ENCODE results near the gene EYA2. TPM values are rescaled to one million over a fixed set of nuclear protein-coding genes. Genes with fewer than 3 reads are reported as not detected.

EYA2 gene
- total RNA-seq, 3 donors from 2014 or later: 5.4 to 19.2 (median 12.5) TPM

GRCh38 chr20:47009784-47010183, 115.1 kb downstream of the EYA2 start:
- Histone ChIP-seq H3K4me3 (no peak overlapping the region), H3K4me1 (no peaks in the 10 kb centered on the region), H3K36me3 (no peaks in the 10 kb centered on the region), H3K27ac (no peak overlapping the region), H3K9me3 (no peaks in the 10 kb centered on the region), H3K27me3 (no peaks in the 10 kb centered on the region)
- DNase-seq (ENCODE audit: low spot score in 2 of 2): no peak
- intact Hi-C loops (cut with DNase I; ENCODE audit: low total_unique reads): no loop called here
- TF ChIP-seq POLR2AphosphoS5 (IDR thresholded peaks at IDR 0.05) (no peak), CTCF (IDR thresholded peaks at IDR 0.05) (no peak), POLR2A (IDR thresholded peaks at IDR 0.05) (no peak)

- DNase-seq (ENCODE audit: low spot score in 2 of 2): no peak
- no peaks in the 10 kb centered on the region for H3K27me3 ChIP-seq
- no peak overlapping the region for H3K4me3 ChIP-seq
- H3K4me1 ChIP-seq: no peaks in the 10 kb centered on the region
- no peaks in the 10 kb centered on the region for H3K36me3 ChIP-seq
- TF ChIP-seq CTCF (IDR thresholded peaks at IDR 0.05): no peak
- TF ChIP-seq POLR2A (IDR thresholded peaks at IDR 0.05): no peak
- TF ChIP-seq POLR2AphosphoS5 (IDR thresholded peaks at IDR 0.05): no peak
- H3K27ac ChIP-seq: no peak overlapping the region
- intact Hi-C loops (cut with DNase I; ENCODE audit: low total_unique reads): no loop called here
- H3K9me3 ChIP-seq: no peaks in the 10 kb centered on the region
Observed at GRCh38 chr20:47011984-47012383, 117.3 kb downstream of the EYA2 start.

GRCh38 chr20:47013606-47014005, 119.0 kb downstream of the EYA2 start:
- Histone ChIP-seq H3K4me3 (no peak overlapping the region), H3K36me3 (no peaks in the 10 kb centered on the region), H3K27me3 (no peaks in the 10 kb centered on the region), H3K9me3 (no peaks in the 10 kb centered on the region), H3K27ac (no peak overlapping the region), H3K4me1 (no peaks in the 10 kb centered on the region)
- no peak for TF ChIP-seq CTCF (IDR thresholded peaks at IDR 0.05)
- intact Hi-C loops (cut with DNase I; ENCODE audit: low total_unique reads): no loop called here
- no peak for DNase-seq (ENCODE audit: low spot score in 2 of 2)

GRCh38 chr20:47016068-47016664, 121.5 kb downstream of the EYA2 start:
- TF ChIP-seq POLR2A (IDR thresholded peaks at IDR 0.05) (no peak), POLR2AphosphoS5 (IDR thresholded peaks at IDR 0.05) (no peak), CTCF (IDR thresholded peaks at IDR 0.05) (no peak)
- no peak for DNase-seq (ENCODE audit: low spot score in 2 of 2)
- H3K4me1 ChIP-seq: no peaks in the 10 kb centered on the region
- no peaks in the 10 kb centered on the region for H3K9me3 ChIP-seq
- no peaks in the 10 kb centered on the region for H3K36me3 ChIP-seq
- intact Hi-C loops (cut with DNase I; ENCODE audit: low total_unique reads): no loop called here
- H3K4me3 ChIP-seq: no peak overlapping the region
- H3K27ac ChIP-seq: no peak overlapping the region
- no peaks in the 10 kb centered on the region for H3K27me3 ChIP-seq

GRCh38 chr20:47018381-47018780, 123.7 kb downstream of the EYA2 start:
- TF ChIP-seq CTCF (IDR thresholded peaks at IDR 0.05): no peak
- no peak for TF ChIP-seq POLR2A (IDR thresholded peaks at IDR 0.05)
- no peak for TF ChIP-seq POLR2AphosphoS5 (IDR thresholded peaks at IDR 0.05)
- peak overlapping the region in 1 of 2 donors; percentile 66 for H3K27ac ChIP-seq
- intact Hi-C loops (cut with DNase I; ENCODE audit: low total_unique reads): no loop called here

More at GRCh38 chr20:47018381-47018780, 123.7 kb downstream of the EYA2 start:
- DNase-seq (ENCODE audit: low spot score in 2 of 2): no peak
- Histone ChIP-seq H3K4me3 (no peak overlapping the region), H3K9me3 (no peaks in the 10 kb centered on the region), H3K4me1 (no peaks in the 10 kb centered on the region), H3K36me3 (no peaks in the 10 kb centered on the region), H3K27me3 (no peaks in the 10 kb centered on the region)

All from breast epithelium (tissue), 4 donors.